ENCODE data around the gene ACP1.
"Not testable (repeated sequence)": the region's sequence is repeated elsewhere in the genome, so short reads cannot be mapped to it uniquely, and the experiment has no call there.

The ACP1 gene

DNA sequence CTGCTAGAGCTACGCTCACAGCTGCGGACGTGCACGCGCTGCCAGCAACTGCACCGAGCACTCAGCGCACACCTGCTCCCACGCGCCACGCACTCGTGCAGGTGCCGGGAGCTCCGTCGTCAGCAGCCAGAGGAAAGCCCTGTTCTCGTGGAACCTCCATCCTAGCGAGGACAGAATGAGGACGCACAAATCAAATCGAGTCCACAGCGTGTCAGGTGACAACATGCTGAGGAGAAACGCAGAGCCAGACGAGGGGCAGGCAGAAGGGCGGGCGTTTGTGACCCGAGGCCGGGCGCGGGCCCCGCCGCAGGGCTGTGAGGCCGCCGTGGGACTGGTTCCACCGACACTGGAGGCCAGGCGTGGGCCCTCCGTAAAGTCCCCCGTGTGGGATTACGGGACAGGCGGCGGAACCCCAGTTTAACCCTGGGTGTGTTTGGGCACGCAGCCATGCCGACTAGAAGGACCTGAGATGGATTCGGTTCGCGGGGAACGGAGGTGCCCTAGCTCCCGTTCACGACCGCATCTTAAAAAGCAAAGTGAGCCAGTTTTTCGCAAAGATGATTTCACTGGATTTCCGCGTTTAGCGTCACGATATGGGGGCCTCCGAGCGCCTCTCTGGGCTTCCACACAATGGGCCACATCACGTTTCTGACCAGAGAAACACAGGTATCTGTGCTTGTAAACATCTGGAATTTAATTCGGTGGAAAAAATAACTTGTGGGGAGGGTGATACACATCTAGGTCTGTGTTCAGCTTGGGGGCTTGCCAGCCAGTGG is 50.0 kb downstream of the ACP1 start:
- FAIRE-seq = no peak

DNA sequence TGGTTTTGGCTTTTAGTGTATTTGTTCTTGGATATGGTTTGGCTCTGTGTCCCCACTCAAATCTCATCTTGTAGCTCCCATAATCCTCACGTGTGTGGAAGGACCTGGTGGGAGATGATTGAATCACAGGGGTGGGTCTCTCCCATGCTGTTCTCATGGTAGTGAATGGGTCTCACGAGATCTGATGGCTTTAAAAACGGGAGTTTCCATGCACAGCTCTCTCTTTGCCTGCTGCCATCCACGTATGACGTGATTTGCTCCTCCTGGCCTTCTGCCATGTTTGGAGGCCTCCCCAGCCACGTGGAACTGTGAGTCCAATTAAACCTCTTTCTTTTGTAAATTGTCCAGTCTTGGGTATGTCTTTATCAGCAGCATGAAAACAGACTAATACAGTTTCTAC is 51.2 kb downstream of the ACP1 start:
- FAIRE-seq = not testable (repeated sequence)

DNA sequence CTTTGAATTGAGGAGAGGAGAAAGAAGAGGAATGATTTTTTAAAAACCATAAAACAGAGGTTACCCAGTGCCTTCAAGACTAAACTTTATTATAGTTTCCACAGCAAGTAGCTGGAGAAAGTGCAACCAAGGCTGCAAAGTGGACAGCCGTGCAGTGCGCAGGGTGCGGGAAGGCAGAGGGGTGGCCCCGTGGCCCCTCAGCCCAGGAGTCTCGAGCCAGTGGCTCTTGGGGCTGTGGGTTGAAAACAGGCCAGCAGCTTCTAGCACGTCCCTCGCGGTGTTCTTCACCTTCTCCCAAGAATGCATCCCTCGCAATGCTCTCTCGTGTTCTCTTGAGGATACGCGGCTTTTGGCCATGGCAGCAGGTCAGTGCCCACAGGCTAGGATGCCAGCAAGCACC is 51.6 kb downstream of the ACP1 start:
- FAIRE-seq = no peak

DNA sequence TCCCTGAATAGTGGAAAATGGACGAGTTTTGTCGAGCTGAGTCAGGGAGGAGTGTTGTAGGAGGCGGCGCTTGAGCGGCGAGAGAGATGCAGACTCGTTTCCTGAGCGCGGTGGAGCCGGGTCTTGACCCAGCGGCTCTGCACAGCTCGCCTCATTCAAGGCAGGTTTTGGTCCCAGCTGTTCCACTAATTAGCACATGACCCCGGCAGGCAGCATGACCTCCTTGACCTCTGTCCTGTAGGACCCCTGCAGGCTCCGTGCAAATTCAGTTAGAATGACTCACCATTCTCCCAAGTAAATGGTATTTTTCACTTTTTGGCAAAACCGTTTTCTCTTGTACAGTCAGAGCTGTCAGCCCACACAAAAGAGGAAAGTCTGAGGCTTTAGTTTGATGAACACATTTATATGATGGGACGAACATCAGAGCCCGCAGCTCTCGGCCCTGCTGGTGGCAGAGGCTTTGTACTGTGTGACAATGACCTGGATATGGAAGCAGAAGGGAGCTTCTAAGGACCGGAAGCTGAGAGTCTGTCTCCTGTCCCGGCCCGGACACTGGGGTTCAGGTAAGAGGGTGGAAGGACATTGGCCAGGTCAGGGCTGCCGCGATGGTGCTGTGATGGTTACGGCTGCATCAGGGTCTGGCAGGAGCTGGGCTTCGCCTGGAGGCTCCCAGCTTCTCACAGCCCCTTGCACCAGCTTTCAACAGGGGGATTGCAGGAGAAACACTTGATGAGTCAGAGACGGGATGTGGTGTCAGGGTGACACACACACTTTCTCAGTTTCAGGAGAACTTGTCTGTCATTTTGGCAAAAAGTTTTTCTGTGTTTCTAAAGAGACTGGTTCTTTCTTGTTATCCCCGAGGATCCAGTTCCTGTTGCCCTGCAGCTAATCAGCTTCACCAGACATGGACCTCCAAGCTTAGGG is 53.0 kb downstream of the ACP1 start:
- no peak for FAIRE-seq

DNA sequence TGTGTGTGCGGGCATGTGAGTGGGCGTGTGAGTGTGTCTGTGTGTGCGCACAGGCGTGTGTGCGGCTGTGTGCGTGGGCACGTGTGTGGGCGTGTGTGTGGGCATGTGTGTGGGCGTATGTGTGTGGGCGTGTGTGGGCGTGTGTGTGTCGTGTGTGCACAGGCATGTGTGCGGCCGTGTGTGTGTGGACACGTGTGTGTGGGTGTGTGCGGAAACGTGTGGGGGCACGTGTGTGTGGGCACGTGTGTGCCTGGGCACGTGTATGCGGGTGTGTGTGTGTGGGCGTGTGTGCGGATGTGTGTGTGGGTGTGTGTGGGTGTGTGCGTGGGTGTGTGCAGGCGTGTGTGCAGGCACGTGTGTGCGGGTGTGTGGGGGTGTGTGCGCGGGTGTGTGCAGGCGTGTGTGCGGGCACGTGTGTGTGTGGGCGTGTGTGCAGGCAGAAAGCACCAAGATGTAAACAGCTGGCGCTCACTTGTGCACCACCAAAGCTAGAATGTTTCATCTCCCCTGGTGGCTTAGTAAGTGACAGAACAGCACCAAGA is 54.4 kb downstream of the ACP1 start:
- no peak for FAIRE-seq

DNA sequence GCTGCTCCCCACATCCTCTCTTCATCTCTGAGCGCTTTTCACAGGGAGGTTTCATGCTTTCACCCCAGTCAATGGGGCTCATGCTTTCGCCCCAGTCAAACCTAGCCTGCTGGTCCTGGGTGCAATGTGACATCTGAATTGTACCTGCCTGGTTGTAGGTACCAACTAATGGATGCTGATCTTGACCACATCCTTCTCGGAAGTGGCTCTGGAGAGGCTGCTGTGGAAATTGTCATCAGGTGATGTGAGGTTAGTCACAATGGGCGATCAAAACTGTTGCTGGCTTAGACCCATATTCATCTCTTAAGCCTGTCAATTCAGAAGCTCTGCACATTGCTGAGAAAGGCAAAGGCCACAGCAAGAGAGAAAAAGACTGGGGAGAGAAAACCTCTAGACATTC is 55.8 kb downstream of the ACP1 start:
- no peak for FAIRE-seq

DNA sequence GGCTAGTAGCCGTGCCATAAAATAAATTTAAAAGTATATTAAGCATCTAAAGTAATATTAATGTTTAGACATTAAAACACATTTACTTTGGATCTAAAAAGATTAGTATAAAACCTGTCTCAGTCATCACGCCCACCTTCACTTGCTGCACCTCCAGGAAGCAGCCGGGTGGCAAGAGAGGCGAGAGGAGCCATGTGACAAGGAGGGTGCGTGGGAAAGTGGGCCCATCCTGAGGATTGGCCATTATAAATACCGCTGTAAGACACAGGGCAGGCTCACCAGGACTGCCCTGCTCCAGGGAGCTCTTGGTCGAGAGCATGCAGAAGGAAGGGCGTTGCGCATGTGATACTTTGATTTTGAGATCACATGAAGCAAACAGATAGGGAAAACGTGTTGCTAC is 57.6 kb downstream of the ACP1 start:
- no peak for FAIRE-seq

DNA sequence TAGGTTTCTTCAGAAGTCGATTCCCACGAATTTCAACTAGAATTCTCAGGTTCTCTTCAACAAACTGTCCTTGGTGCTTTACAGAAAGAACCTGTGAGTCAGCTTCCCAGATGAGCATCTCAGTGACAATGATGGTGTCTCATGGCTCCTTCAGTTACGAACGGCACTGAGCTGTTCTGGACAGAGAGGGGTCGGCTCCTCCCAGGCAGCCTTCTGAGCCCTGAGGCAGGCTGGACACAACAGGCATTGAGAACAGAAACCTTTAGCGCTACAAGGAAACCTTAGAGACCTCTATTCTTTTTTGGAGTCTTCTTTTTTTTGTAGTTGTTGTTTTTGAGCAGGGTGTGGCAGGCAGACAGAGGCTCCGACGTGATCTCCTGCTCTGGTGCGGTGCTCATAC is 58.3 kb downstream of the ACP1 start:
- no peak for FAIRE-seq
